ENCODE results near the gene MAG.
"Not testable (repeated sequence)": the region's sequence is repeated elsewhere in the genome, so short reads cannot be mapped to it uniquely, and the experiment has no call there.

Gene MAG

DNA sequence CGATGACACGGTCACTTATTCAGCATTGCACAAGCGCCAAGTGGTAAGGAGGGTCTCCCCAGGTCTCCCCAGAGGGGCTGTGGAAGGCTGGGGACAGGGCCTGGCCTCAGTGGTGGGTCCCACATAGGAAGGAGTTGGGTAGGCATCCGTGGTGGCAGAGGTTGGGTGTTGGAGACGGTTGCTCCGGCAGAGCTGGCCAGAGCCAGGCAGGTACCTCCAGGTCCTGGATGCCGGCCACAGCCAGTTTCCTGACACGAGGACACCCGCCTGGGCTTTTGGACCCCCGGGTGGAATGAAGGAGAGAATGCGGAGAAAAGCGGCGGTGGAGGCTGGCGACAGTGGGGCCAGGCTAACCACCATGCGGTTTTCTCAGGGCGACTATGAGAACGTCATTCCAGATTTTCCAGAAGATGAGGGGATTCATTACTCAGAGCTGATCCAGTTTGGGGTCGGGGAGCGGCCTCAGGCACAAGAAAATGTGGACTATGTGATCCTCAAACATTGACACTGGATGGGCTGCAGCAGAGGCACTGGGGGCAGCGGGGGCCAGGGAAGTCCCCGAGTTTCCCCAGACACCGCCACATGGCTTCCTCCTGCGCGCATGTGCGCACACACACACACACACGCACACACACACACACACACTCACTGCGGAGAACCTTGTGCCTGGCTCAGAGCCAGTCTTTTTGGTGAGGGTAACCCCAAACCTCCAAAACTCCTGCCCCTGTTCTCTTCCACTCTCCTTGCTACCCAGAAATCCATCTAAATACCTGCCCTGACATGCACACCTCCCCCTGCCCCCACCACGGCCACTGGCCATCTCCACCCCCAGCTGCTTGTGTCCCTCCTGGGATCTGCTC, 54.5 kb downstream of the MAG start:
- DNase-seq (ENCODE audit: low spot score): no peak

GRCh38 chr19:35347171-35347929, 55.4 kb downstream of the MAG start, which contains the start of gene FFAR1:
Gene FFAR1, plus strand, starts transcription at chr19:35347902. Its CDS starts 3,650 bp downstream, at chr19:35351552.
- no peak for DNase-seq (ENCODE audit: low spot score)

GRCh38 chr19:35347930-35348298, 56.0 kb downstream of the MAG start:
- DNase-seq (ENCODE audit: low spot score): no peak

DNA sequence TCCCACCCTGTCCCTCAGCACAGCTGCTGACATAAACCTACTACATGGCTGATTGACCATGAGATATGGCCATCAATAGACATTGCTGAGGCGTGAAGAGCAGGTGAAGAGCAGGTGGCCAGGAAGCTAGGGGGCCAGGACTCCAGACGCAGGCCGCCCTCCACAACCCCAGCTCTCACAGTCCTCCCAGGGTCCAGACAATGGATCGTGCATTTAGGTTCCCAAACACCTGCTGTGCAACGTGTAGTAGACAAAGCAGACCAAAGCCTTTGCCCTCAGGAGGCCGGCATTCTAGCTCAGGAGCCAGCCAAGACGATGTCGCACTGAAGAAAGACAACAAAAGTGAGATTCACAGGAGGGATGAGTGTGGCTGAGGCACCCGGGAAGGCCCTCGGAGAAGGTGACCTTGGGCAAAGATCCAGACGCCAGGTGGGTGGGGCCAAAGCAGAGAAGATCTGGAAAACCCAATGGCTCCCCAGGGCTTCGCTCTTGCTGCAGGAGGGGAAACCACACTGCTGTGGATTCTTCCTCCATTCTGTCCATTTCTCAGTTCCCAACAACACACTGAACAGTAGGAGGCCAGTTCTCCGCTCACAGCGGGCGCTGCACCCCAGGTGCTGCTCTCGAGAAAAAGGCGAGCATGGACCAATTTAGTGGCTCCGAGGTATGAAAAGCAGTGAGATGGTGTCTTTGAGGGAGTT, 57.1 kb downstream of the MAG start:
- no peak for DNase-seq (ENCODE audit: low spot score)

DNA sequence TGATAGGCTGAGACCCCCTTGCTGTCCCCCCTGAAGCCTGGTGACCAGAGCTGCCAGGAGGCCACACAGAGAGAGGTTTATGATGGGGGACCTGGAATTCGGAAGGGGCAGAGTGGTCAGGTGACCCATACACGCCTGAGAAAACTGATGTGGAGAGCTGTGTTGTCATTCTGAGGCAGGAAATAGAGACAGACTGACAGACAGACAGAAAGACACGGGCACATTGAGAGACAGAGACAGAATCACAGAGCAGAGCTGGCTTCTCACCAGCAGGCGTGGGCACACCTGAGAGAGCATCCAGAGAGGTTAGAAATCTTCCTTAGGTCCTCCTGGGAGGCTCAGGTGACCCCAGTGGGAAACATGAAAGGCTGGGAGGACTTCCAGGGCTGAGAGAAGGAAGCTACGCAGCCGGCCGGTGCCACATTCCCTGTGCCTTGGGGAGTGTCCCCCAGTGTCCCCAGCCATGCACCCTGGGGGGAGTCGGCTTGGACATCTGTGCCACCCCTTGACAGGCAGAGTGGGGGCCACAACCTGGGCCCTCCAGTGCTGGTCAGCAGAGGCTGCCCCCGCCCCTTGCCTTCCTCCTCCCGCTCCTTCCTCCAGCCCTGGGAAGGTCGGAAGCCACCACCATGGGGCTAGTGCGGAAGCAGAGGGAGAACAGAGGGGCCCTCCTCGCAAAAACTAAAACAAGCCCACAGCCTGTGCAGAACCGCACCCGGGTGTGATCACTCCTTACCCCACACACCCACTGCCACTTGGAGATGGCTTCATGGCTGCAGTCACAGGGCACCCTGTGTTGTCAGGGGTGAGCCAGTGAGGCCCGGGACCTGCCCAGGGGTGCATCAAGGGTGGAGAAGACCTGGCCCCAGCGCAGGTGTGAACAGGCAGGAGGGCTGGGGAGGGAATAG, 57.9 kb downstream of the MAG start:
- no peak for DNase-seq (ENCODE audit: low spot score)

DNA sequence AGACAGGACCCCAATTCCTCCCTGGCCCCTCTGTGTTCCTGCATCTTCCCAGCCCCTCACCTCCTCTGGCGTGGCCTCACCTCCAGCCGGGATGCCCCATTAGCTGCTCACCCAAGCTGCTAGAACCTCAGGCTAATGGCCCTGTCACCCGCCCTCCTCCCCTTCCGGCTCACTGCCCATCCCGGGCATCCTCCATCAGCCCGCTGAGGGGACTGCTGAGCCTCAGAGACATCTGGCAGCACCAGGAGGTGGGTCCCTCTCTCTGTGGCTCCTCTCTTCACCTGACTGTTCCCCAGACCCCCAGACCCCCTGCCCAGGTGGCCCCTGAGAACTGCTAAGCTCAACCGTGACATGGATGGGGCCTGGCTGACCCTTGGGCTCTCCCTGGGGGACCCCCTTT, 58.6 kb downstream of the MAG start:
- DNase-seq (ENCODE audit: low spot score): no peak

DNA sequence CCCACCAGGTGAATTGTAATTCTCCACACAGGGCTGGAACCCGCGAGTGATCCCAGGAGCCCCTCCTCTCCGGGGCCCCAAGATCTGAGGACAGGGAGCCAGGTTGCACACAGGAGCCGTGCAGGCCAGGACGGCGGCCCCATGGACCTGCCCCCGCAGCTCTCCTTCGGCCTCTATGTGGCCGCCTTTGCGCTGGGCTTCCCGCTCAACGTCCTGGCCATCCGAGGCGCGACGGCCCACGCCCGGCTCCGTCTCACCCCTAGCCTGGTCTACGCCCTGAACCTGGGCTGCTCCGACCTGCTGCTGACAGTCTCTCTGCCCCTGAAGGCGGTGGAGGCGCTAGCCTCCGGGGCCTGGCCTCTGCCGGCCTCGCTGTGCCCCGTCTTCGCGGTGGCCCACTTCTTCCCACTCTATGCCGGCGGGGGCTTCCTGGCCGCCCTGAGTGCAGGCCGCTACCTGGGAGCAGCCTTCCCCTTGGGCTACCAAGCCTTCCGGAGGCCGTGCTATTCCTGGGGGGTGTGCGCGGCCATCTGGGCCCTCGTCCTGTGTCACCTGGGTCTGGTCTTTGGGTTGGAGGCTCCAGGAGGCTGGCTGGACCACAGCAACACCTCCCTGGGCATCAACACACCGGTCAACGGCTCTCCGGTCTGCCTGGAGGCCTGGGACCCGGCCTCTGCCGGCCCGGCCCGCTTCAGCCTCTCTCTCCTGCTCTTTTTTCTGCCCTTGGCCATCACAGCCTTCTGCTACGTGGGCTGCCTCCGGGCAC, 59.6 kb downstream of the MAG start:
- DNase-seq (ENCODE audit: low spot score): no peak

DNA sequence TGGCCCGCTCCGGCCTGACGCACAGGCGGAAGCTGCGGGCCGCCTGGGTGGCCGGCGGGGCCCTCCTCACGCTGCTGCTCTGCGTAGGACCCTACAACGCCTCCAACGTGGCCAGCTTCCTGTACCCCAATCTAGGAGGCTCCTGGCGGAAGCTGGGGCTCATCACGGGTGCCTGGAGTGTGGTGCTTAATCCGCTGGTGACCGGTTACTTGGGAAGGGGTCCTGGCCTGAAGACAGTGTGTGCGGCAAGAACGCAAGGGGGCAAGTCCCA, 60.2 kb downstream of the MAG start:
- no peak for DNase-seq (ENCODE audit: low spot score)

GRCh38 chr19:35352448-35353304, 60.7 kb downstream of the MAG start:
- peak; percentile 61 for DNase-seq (ENCODE audit: low spot score)

GRCh38 chr19:35353635-35354034, 61.7 kb downstream of the MAG start:
- no peak for DNase-seq (ENCODE audit: low spot score)

DNA sequence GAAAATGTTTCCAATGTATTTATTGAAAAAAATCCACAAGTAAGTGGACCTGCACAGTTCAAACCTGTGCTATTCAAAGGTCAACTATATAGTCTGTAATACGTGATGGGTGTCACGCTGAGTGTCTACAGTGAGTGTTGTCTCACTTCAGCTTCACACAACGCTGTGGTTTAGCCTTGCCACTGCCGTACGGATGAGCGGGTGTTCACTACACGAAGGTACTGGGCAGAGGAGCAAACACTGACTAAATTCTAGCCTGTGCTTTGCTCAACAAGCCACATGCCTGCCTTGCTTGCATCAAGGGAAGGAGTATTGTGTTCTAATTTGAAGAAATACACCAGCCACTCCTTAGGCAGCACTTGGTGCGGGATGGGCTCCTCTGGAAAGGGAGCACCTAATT, 62.9 kb downstream of the MAG start:
- no peak for DNase-seq (ENCODE audit: low spot score)

GRCh38 chr19:35355791-35356460, 64.0 kb downstream of the MAG start:
- DNase-seq (ENCODE audit: low spot score): no peak

DNA sequence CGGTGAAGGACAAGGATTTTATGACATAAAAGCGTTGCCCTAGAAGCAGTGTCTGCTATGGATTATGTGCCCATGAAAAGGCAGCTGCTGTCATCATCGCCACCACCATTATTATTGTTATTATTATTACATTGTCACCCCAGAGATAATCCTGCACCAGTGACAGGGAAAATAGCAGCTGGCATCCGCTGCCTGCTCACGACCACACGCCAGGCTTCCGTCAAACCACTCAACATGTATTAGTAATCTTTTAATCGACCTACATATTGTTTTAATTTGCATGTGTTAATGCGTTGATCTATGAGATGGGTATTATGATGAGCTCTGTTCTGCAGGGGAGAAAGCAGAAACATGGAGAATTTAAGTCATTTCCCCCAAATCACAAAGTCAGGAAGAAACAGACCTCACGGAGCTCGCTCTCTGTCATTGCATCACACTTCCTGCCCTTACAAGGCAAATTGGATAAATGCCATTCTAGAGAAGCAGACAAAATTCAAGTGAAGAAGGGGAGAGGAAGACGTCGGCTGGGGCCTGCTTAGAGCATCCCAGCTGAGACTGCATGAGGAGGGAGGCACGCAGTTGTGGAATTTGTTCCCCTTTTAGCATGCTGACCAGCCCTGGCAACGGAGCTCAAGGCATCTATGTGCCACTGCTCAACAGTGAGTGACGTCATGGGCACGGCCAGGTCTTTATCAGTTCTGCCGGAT, 66.1 kb downstream of the MAG start, which contains the start of gene FFAR3:
FFAR3 (plus strand) TSS at position 594 of the 707 bp plus-strand sequence. CDS start 431 bp downstream, outside the sequence.
- DNase-seq (ENCODE audit: low spot score): no peak

DNA sequence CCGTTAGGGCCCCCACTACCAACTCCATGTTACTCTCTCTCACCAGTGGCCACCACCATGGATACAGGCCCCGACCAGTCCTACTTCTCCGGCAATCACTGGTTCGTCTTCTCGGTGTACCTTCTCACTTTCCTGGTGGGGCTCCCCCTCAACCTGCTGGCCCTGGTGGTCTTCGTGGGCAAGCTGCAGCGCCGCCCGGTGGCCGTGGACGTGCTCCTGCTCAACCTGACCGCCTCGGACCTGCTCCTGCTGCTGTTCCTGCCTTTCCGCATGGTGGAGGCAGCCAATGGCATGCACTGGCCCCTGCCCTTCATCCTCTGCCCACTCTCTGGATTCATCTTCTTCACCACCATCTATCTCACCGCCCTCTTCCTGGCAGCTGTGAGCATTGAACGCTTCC, 66.9 kb downstream of the MAG start:
- not testable (repeated sequence) for DNase-seq (ENCODE audit: low spot score)

DNA sequence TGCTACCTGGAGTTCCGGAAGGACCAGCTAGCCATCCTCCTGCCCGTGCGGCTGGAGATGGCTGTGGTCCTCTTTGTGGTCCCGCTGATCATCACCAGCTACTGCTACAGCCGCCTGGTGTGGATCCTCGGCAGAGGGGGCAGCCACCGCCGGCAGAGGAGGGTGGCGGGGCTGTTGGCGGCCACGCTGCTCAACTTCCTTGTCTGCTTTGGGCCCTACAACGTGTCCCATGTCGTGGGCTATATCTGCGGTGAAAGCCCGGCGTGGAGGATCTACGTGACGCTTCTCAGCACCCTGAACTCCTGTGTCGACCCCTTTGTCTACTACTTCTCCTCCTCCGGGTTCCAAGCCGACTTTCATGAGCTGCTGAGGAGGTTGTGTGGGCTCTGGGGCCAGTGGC, 67.4 kb downstream of the MAG start:
- not testable (repeated sequence) for DNase-seq (ENCODE audit: low spot score)

DNA sequence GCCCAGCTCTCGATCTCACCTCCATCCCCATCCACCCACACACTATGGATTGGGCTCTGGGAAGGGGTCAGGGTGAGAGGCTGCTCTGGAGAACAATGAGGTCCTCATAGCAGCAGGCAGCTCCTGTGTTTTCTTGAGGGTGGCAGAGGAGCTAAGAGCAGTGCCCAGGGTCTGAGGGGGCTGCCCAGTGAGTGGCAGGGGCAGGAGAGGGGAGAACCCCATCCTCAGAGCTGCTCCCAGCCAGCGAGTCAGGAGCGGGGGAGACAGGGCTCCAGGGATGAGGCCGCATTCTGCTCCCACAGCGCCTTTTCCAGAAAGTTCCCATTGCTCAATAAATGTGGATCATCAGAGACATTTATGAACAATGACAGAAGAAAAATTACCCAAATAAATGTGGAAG, 68.1 kb downstream of the MAG start:
- not testable (repeated sequence) for DNase-seq (ENCODE audit: low spot score)

GRCh38 chr19:35360880-35361420, 69.0 kb downstream of the MAG start:
- no peak for DNase-seq (ENCODE audit: low spot score)

- DNase-seq (ENCODE audit: low spot score): no peak
These were observed 70.5 kb downstream of the MAG start for GRCh38 chr19:35362261-35363000.

All from cerebellar cortex (tissue), 1 donor.